GM12878 (cell line): ENCODE data around the gene GNAL. TPM values are rescaled to one million over a fixed set of nuclear protein-coding genes. Genes with fewer than 3 reads are reported as not detected.

ENCODE experiments used
- ATAC-seq: fragments of 200-7000 bp; cut with Tn5 transposase; 3 replicates; pipeline ENCODE4 v1.9.1; 2020; ENCODE audit warnings: mild to moderate bottlenecking, moderate library complexity
- BruUV-seq: library from RNA; stranded (reverse); fragments of 400-500 nt; replicated peaks from 2 replicates; lab custom pipeline; 2021; lab: Mats Ljungman, UMichigan
- CTCF ChIA-PET: fragments of 300-600 bp; sonication (Branson Sonifier 250); formaldehyde crosslinking; extraction: SDS; loops from one replicate; lab custom pipeline; 2021; ENCODE audit warnings: inconsistent platforms; lab: Yijun Ruan, JAX
- POLR2A ChIA-PET: fragments of 350-600 bp; formaldehyde crosslinking; extraction: SDS; loops from one replicate; lab custom pipeline; 2021; ENCODE audit warnings: inconsistent platforms; lab: Charles Lee
- RAD21 ChIA-PET: fragments of 300-600 bp; sonication (Branson Sonifier 250); formaldehyde crosslinking; loops from one replicate; lab custom pipeline; 2023; ENCODE audit warnings: antibody characterized with exemption; ENCODE audit not compliant: unreplicated experiment; lab: Charles Lee
- SMC1A ChIA-PET: fragments of 300-600 bp; sonication (Branson Sonifier 250); formaldehyde crosslinking; loops from one replicate; lab custom pipeline; 2023; ENCODE audit not compliant: unreplicated experiment, uncharacterized antibody; lab: Charles Lee
- DNase-seq: peaks from one replicate; pipeline ENCODE4 v3.0.0-alpha.2; 2011; ENCODE audit warnings: low read depth, low spot score
- FAIRE-seq: peaks from 3 replicates; lab custom pipeline; 2011; peaks lifted over from hg19 to GRCh38; lab: Jason Lieb, UNC
- H2AFZ ChIP-seq: 2 replicates; pipeline ENCODE4 v1.6.0; 2011; ENCODE audit warnings: low read depth, low read length, control low read depth; ENCODE audit not compliant: control insufficient read depth
- H3K27ac ChIP-seq: 2 replicates; pipeline ENCODE4 v1.5.1; 2011; ENCODE audit warnings: control low read depth; ENCODE audit not compliant: control insufficient read depth, insufficient read depth
- H3K27me3 ChIP-seq, 2 experiments: replicated peaks in 1 of 2; 2 replicates each; pipeline versions ENCODE4 v1.6.0 to v1.6.1; 2011; ENCODE audit warnings: low read length in 1 of 2; ENCODE audit not compliant: control insufficient read depth in 2 of 2, insufficient read depth in 2 of 2
- H3K36me3 ChIP-seq, 2 experiments: 2 replicates each; pipeline ENCODE4 v1.5.1; 2011; ENCODE audit warnings: low read length in 1 of 2; ENCODE audit not compliant: control insufficient read depth in 2 of 2, insufficient read depth in 2 of 2
- H3K4me1 ChIP-seq: 2 replicates; pipeline ENCODE4 v1.6.1; 2011; ENCODE audit warnings: mild to moderate bottlenecking, low read length, moderate library complexity, mixed read lengths; ENCODE audit not compliant: control insufficient read depth, insufficient read depth
- H3K4me2 ChIP-seq: 2 replicates; pipeline ENCODE4 v1.6.0; 2011; ENCODE audit warnings: control low read depth; ENCODE audit not compliant: control insufficient read depth, insufficient read depth
- H3K4me3 ChIP-seq: fragments of 200-600 bp; sonication (generic); 2 replicates; pipeline ENCODE4 v1.5.1; 2016
- H3K79me2 ChIP-seq: 2 replicates; pipeline ENCODE4 v1.6.0; 2011; ENCODE audit warnings: low read length; ENCODE audit not compliant: control insufficient read depth, insufficient read depth
- H3K9ac ChIP-seq: 2 replicates; pipeline ENCODE4 v1.8.0; 2011; ENCODE audit warnings: low read length, control low read depth, mixed read lengths; ENCODE audit not compliant: control insufficient read depth, insufficient read depth
- H3K9me3 ChIP-seq: replicated peaks from 3 replicates; pipeline ENCODE4 v1.5.1; 2011; ENCODE audit warnings: mild to moderate bottlenecking, low read length; ENCODE audit not compliant: control insufficient read depth, insufficient read depth
- H4K20me1 ChIP-seq: 2 replicates; pipeline ENCODE4 v1.6.0; 2011; ENCODE audit not compliant: control insufficient read depth, insufficient read depth
- CREB1 ChIP-seq: IDR thresholded peaks from 2 replicates; pipeline ENCODE4 v1.6.1; 2012; ENCODE audit warnings: low read depth, mild to moderate bottlenecking, inconsistent platforms
- JUNB ChIP-seq: IDR thresholded peaks from 2 replicates; pipeline ENCODE4 v1.6.1; 2016; ENCODE audit warnings: antibody characterized with exemption, mild to moderate bottlenecking
- KDM1A ChIP-seq: fragments of 200-600 bp; sonication (generic); IDR thresholded peaks from 2 replicates; pipeline ENCODE4 v1.6.1; 2016; ENCODE audit warnings: borderline replicate concordance
- MEF2A ChIP-seq: IDR thresholded peaks from 2 replicates; pipeline ENCODE4 v1.6.1; 2011; ENCODE audit warnings: low read depth, mild to moderate bottlenecking, low read length, moderate library complexity; ENCODE audit not compliant: insufficient read depth
- NR2C1 ChIP-seq: fragments of 450-650 bp; IDR thresholded peaks from 2 replicates; pipeline ENCODE4 v1.6.1; 2017; ENCODE audit warnings: antibody characterized with exemption, mild to moderate bottlenecking, moderate library complexity
- SPI1 ChIP-seq: IDR thresholded peaks from 2 replicates; pipeline ENCODE4 v1.6.1; 2011; ENCODE audit warnings: low read depth, mild to moderate bottlenecking, low read length, moderate library complexity, borderline replicate concordance; ENCODE audit not compliant: insufficient read depth
- SREBF1 ChIP-seq: IDR thresholded peaks from 2 replicates; pipeline ENCODE4 v1.6.1; 2012; ENCODE audit warnings: mild to moderate bottlenecking, low read length
- TCF3 ChIP-seq: IDR thresholded peaks from 2 replicates; pipeline ENCODE4 v1.6.1; 2012; ENCODE audit warnings: low read depth, mild to moderate bottlenecking, low read length, borderline replicate concordance; ENCODE audit not compliant: insufficient read depth
- WGBS: methylation state at CpG from one replicate; pipeline ENCODE4 v1.1.6; 2016; ENCODE audit warnings: low lambda C conversion rate; ENCODE audit not compliant: insufficient replicate concordance, insufficient coverage; ENCODE audit errors: missing lambda C conversion rate; 5-methylcytosine and 5-hydroxymethylcytosine counted together
- in situ Hi-C: fragments of 300-500 bp; cut with MboI; formaldehyde crosslinking; loops from 9 replicates; pipeline ENCODE4 v1.14.3; 2018; ENCODE audit warnings: mixed read lengths
- intact Hi-C: fragments of 100-400 bp; cut with micrococcal nuclease; formaldehyde crosslinking; loops from one replicate; pipeline ENCODE4 v1.14.2; 2022; ENCODE audit not compliant: unreplicated experiment
- polyA plus RNA-seq, 11 experiments: library from polyadenylated mRNA; depleted of rRNA in 4 of 11; unstranded in 6 of 11; stranded (reverse) in 5 of 11; fragments of >200 nt; fragmentation: Nextera tagmentation in 4 of 11; fragmentation: Illumina TruSeq in 1 of 11; extraction: Ambion mirVana in 4 of 11; extraction: Trizol in 1 of 11; gene quantifications; 1 replicate in 1 of 11; 2 replicates in 10 of 11; pipeline versions ENCODE4 v1.2.1 to v1.2.3, GENCODE V29; 2011 to 2016; ENCODE audit warnings: inconsistent platforms in 2 of 11, missing spikeins in 2 of 11, low read depth in 1 of 11
- total RNA-seq, 4 experiments: library from RNA; depleted of rRNA in 3 of 4; stranded (reverse); fragments of >200 nt in 3 of 4; fragmentation: Illumina TruSeq in 1 of 4; extraction: Trizol in 1 of 4; gene quantifications; 2 replicates each; pipeline versions ENCODE4 v1.2.1 to v1.2.3, GENCODE V29; 2013 to 2021
- TF ChIP-seq, protein P1 (sequence below): IDR thresholded peaks from 2 replicates; pipeline ENCODE4 v1.6.1; 2012; ENCODE audit warnings: low read depth, low read length, improper control_type of control experiment

The GNAL gene
- total and polyA plus RNA-seq, 10 of the 15 experiments (the other 5 are each of a cell fraction or from before 2014, with no cell fraction given): 0.02 to 0.39 (median 0.05) TPM; not detected in 5

DNA sequence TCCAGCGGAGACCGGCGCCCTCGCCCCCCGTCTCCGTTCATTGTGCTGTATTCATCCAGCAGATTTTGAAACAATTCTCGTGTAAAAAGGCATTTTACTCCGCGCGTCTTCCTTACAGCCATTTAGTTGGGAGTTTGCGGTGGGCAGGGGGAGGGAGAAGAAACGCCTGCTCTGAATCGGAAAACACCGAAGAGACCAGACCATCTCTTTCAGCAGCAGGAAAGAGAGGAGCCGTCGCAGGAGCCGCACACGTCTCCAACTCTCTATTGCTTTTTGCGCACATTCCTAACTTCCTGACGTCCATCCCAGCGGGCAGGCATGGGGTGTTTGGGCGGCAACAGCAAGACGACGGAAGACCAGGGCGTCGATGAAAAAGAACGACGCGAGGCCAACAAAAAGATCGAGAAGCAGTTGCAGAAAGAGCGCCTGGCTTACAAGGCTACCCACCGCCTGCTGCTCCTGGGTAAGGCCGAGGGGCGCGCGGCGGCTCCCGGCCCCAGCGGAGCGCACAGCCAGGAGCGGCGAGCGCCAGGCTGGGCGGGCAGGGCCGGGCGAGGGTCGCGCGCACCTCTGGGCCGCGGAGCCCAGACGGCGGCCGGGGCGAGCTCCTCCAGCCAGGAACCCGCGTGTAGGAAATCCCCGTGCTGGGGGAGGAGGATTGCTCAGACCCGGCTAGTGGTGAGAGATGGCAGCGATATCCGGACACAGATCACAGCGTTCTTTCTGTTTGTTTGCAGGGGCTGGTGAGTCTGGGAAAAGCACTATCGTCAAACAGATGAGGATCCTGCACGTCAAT is 63.2 kb downstream of the GNAL start:
- H3K4me3 ChIP-seq: no peak overlapping the region
- no peaks in the 10 kb centered on the region for H3K4me1 ChIP-seq
- BruUV-seq: no TSS peak
- POLR2A ChIA-PET: no interaction called here
- TF ChIP-seq NR2C1 (no peak), CREB1 (no peak), MEF2A (no peak), JUNB (no peak), TCF3 (no peak), KDM1A (no peak), SREBF1 (no peak), SPI1 (no peak)
- TF ChIP-seq, protein P1, sequence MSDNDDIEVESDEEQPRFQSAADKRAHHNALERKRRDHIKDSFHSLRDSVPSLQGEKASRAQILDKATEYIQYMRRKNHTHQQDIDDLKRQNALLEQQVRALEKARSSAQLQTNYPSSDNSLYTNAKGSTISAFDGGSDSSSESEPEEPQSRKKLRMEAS: no peak
- TF ChIP-seq, all 136 proteins: peak for 0
- H3K27ac ChIP-seq: no peak overlapping the region
- H3K9me3 ChIP-seq: no peaks in the 10 kb centered on the region; the same call in 2 of the 3 replicates
- H3K27me3 ChIP-seq: peaks cover 2 to 6% of the 10 kb centered on the region in 2 experiments; a peak in 3 of 4 replicates
- FAIRE-seq (no peak), ATAC-seq (peak; percentile 19; the same call in 1 of the 3 replicates), DNase-seq (no peak)
- H3K79me2 ChIP-seq: no peaks in the 10 kb centered on the region
- H2AFZ ChIP-seq: no peak overlapping the region
- ChIA-PET SMC1A (no interaction called here), CTCF (interaction anchor here (1.2 kb wide), 1 partner anchor 20 kb away, joined by 3 read pairs; no protein-coding TSS in a partner anchor), RAD21 (no interaction called here)
- peak overlapping the region; percentile 22; the same call in 1 of the 2 replicates for H3K4me2 ChIP-seq
- WGBS: 11% methylated on average over 64 of the region's 64 CpGs
- no peaks in the 10 kb centered on the region for H4K20me1 ChIP-seq
- H3K36me3 ChIP-seq: no peaks in the 10 kb centered on the region
- intact Hi-C loops: loop anchor here (10.0 kb wide), 1 partner anchor 62 kb away; no protein-coding TSS in a partner anchor
- H3K9ac ChIP-seq: no peak overlapping the region
- in situ Hi-C loops: no loop called here
